HG03469 (cell line): ENCODE data around the gene INPP1.

Experiments used
- ATAC-seq: cut with Tn5 transposase; IDR thresholded peaks from one replicate; pipeline ENCODE4 v1.9.1; 2021; ENCODE audit warnings: mild to moderate bottlenecking, moderate library complexity, moderate number of reproducible peaks; ENCODE audit not compliant: unreplicated experiment

Gene INPP1

DNA sequence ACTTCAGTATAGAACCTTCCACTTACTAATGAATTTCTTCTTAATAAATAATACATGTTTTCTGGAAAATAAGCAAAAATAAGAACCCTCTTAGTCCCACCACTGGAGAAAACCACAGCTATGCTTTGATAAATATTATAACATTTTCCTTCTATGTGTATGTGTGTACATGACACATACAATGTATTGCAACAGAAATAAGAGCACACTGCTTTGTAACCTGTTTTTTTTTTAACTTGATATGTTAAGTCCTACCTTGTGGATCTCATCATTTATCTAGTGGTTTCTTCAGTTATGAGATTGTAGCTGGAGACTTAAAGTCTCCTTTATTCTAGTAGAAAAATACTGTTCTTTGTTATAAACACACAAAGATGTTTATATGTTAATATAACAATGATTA is 17.2 kb downstream of the INPP1 start:
- ATAC-seq = no peak

GRCh38 chr2:190360965-190361364 is 17.6 kb downstream of the INPP1 start:
- ATAC-seq = no peak

- no peak for ATAC-seq
Observed at GRCh38 chr2:190361572-190361971, 18.2 kb downstream of the INPP1 start.

DNA sequence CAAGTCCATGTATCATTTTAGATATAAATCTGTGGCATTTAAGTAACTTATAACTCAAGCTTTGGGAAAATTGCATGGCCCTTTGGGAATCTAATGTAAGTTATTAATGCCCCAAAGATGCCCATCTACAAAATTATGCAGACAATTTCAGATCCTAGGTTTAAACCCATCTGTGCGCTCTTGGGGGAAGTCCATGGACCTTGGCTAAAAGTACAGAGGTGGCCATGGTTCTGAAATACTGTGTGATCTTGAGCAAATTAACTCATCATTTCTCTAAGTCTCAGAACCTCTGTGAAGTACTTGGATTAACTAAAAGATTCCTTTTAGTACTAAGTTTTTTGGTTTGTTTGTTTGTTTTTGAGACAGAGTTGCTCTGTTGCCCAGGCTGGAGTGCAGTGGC is 19.5 kb downstream of the INPP1 start:
- ATAC-seq = no peak

- ATAC-seq = no peak
Observed at GRCh38 chr2:190365499-190366204, 22.3 kb downstream of the INPP1 start.

DNA sequence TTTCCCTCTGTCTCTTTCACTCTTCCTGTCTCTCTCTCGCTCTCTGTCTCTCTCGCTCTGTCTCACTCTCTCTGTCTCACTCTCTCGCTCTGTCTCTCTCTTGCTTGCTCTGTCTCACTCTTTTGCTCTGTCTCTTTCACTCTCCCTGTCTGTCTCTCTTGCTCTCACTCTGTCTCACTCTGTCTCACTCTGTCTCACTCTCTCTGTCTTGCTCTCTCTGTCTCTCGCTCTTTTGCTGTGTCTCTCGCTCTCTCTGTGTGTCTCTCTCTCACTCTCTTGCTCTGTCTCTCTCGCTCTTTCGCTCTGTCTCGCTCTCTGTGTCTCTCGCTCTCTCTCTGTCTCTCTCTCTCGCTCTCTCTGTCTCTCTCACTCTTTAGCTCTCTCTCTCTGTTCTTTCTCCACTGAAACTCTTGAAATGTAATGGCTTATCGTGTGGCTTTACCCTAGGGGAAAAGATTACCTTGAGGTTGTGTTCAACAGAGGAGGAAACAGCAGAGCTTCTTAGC is 22.9 kb downstream of the INPP1 start:
- no peak for ATAC-seq

- ATAC-seq = no peak
Observed at GRCh38 chr2:190367091-190367490, 23.7 kb downstream of the INPP1 start.

GRCh38 chr2:190369635-190370034 is 26.2 kb downstream of the INPP1 start:
- ATAC-seq = no peak

DNA sequence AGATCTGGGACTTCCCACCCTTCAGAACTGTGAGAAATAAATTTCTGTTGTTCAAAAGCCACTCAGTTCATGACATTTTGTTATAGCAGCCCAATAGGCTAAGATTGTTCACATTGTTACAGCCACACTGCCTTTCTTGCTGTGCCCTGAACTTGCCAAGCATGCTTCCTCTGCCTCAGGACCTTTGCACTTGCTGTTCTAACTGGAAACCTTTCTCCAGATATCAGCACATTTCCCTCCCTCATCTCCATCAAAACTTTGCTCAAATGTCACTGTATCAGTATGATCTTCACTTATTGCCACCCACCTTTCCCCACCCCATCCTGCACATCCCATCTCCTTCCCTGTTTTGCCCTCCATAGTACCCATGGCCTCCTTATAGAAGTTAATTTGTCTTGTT is 32.7 kb downstream of the INPP1 start:
- ATAC-seq = no peak

- ATAC-seq = no peak
Observed at GRCh38 chr2:190376591-190377245, 33.3 kb downstream of the INPP1 start.

GRCh38 chr2:190378880-190379237 is 35.5 kb downstream of the INPP1 start:
- ATAC-seq = no peak

DNA sequence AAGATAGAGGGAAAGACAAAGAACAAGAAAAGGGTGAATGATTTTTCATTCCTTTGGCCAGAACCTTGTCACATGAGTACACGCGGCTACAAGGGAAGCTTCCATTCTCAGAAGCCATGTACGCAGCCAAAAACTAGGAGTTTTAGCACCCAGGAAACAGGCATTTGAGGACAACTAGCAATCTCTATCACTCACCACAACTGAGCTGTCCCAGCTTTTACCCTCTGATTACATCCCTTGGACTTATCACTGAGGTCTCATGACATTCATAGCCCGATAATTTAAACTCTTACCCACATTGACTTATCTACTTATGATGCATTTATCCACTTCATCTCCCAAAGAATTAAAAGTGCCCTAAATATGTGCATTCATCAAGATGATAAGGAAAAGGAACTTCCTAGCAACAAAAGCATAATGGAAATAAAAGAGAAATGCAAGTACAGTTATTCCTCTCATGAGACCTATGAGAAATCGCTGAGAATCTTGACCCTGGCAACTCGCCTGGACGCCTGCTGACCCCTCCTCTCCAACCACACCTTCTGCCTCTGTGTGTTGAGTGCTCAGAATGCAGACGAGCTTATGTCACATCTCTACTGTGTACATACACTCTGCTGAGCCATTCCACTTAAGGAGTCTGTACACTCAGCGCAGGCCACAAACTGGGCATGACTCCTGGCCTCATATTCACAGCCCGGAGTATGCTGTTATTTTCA is 36.0 kb downstream of the INPP1 start:
- ATAC-seq = no peak

DNA sequence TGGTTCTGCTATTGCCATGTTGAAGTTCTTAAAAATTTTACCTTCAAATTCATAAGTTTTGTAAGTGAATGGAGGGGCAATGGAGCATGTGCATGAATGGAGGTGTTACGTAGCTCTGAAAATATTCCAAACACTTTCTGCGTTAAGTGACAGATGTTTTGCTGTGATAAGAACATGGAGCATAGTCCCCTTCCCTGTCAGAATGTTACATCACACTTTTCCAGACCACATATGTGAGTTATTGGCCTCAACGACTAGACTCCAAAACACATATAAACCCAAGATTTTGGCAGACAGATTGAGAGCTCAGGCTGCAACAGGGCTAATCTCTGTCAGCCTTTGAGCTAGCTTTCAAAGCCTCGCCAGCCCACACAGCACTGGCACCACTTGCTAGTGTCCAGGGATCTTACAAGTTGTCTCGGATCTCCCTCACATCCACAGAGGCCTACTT is 37.6 kb downstream of the INPP1 start:
- ATAC-seq = no peak

GRCh38 chr2:190382851-190383250 is 39.5 kb downstream of the INPP1 start:
- ATAC-seq = no peak

- no peak for ATAC-seq
Observed at GRCh38 chr2:190387422-190387821, 44.0 kb downstream of the INPP1 start.

DNA sequence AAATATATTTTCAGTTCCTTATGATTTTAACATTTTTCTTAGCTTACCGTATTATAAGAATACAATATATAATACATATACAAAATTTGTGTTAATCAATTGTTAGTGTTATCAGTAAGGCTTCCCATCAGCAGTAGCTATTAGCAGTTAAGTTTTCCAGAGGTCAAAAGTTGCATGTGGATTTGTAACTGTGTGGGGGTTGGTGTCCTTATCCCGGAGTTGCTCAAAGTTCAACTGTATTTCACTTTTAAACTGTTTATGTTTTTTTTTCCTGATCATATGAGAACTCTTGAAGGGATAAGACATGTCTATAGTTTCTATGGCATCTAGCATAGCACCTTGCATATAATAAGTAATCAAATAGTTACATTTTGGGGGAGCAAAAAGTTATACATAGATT is 52.9 kb downstream of the INPP1 start:
- no peak for ATAC-seq

GRCh38 chr2:190402986-190403603 is 59.7 kb downstream of the INPP1 start:
- no peak for ATAC-seq

DNA sequence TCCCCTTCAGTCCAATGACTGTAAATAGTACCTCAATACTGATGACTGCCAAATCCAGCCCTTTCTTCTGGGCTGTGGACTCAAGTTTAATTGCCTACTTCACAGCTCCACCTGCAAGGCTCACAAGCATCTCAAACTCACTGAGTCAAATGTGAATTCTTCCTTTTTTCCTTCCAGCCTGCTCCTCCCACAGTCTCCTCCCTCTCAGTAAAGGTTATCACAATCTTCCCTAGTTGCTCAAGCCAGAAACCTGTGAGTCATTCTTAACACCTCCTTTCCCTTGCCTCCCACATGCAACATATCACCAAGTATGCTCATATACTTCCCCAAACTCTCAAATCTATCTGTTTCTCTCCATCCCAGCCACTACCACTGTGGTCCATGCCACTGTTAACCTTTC is 61.1 kb downstream of the INPP1 start:
- no peak for ATAC-seq

GRCh38 chr2:190405070-190405469 is 61.7 kb downstream of the INPP1 start:
- no peak for ATAC-seq

DNA sequence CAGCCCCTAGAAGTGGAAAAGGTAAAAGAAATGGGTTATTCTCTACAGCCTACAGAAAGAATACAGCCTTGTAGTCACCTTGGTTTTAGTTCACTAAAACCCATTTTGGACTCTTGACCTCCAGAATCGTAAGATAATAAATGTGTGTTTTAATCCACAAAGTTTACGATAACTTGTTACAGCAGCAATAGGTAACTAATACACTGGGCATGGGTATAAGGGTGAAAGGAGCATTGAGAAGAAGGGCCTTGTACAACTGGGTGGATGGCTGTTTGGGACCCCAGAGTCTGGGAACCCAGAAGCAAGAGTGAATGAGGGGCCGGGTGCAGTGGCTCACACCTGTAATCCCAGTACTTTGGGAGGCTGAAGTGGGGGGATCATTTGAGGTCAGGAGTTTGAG is 62.6 kb downstream of the INPP1 start:
- ATAC-seq = no peak

DNA sequence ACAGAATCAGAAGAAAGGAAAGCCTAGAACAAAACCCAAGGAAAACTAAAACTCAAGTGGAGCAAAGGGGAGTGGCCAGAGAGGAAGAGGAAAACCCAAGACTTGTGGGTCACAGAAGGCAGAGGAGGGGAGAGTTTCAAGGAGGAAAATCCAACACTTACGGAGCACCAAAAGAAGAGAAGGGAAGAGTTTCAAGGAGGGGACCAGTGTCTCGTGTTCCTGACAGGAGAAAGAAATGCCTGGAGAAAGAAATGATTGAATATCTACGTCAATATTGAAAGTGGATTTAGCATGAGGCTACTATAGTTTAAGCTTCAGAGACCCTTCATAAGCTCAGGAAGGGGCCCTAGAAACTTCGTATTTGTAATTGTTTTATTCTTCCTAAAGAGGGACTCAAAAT is 63.4 kb downstream of the INPP1 start:
- no peak for ATAC-seq
